Activated T-helper 9 cell treated with anti-CD3 and anti-CD28 coated beads, Interleukin-2, amount 50 U/mL, for 16 hours (primary cell): ENCODE results near the gene CRKL.
"Not testable (repeated sequence)": the region's sequence is repeated elsewhere in the genome, so short reads cannot be mapped to it uniquely, and the experiment has no call there.

Experiments used
- DNase-seq: peaks from one replicate; pipeline ENCODE4 v3.0.0-alpha.2; 2020; ENCODE audit warnings: low read depth

Gene CRKL

DNA sequence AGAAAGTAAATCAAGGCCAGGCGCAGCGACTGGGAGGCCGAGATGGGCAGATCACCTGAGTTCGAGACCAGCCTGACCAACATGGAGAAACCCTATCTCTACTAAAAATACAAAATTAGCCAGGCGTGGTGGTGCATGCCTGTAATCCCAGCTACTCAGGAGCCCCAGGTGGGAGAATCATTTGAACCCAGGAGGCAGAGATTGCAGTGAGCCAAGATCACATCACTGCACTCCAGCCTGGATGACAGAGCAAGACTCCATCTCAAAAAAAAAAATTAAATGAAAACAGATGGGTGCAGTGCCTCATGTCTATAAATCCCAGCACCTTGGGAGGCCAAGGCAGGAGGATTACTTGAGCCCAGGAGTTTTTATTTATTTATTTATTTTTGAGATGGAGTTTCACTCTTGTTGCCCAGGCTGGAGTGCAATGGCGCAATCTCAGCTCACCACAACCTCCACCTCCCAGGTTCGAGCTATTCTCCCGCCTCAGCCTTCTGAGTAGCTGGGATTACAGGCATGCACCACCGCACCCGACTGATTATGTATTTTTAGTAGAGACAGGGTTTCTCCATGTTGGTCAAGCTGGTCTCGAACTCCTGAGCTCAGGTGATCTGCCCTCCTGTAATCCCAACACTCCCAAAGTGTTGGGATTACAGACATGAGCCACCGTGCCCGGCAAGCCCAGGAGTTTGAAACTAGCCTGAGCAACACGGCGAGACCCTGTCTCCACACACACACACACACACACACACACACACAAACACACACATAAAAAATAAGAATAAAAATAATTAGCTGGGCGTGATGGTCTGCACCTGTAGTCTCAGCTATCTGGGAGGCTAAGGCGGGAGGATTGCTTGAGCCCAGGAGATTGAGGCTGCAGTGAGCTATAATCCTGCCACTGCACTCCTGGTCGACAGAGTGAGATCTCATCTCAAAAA is 15.8 kb upstream of the CRKL start:
- DNase-seq, result not testable (repeated sequence)

DNA sequence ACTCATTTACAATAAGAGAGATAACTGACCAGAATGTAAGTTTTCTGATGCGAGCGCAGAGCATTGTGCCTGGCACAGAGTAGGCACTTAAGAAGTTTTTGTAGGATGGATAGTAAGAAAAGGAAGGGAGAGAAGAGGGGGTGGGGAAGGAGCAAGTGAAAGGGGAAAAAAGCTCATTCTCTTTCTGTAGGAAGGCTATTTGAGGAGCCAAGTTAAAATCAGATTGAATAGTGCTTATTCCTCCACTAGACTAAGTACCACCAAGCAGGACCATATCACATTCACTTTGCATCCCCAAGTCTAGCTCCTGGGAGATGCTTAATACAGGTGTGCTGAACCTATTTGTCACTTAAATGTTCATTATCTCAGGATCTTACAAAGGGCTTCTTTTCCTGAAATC is 14.1 kb upstream of the CRKL start:
- no peak for DNase-seq

DNA sequence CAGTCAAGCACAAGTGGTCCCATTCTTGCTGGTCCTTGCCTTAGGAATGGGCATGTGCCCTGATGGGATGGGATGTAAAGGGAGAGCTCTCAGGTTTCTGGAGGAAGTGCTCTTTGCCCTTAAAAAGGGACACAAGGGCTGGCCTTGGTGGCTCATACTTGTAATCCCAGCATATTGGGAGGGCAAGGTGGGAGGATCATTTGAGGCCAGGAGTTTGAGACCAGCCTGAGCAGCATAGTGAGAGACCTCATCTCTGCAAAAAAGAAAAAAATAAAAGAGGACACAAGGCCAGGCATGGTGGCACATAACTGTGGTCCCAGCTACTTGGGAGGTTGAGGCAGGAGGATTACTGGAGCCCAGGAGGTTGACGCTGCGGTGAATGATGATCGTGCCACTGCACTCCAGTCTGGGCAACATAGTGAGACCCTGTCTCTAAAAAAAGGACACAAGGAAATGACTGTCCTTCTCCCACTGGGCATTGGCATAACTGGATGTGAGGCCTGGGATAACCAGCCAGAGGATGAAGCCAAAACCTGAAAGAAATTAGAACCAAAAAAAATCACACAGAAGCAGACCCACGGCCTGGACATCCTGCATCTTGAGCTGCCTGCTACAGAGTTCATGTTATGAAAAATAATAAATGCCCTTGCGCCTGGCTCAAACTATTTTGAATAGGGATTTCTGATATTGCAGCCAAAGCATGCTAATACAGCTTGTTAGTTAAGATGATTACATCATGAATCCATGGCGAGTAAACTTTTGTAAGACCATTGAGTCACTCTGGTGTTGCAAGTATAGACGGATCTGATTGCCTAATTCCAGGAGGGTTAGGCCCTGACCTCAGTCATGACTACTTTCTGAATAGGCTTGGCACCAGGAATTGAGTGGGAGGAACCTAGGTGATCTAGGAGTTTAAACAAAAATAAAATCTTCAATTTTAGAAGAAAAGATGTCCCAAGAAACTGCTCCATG is 12.9 kb upstream of the CRKL start:
- no peak for DNase-seq

DNA sequence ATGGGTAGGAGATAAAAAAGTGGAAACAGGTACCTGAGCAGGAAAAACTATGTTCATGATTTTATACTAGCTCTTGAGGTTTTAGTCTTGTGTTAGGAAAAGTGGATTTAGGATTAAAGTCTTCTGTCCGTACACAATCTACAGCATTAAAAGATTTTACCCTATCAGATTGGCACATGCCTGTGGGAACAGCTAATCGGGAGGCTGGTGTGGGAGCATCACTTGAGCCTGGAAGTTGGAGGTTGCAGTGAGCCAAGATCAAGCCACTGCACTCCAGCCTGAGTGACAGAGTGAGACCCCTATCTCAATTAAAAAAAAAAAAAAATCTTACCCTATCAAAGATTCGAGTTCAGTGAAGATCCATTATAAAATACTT is 12.2 kb upstream of the CRKL start:
- no peak for DNase-seq

DNA sequence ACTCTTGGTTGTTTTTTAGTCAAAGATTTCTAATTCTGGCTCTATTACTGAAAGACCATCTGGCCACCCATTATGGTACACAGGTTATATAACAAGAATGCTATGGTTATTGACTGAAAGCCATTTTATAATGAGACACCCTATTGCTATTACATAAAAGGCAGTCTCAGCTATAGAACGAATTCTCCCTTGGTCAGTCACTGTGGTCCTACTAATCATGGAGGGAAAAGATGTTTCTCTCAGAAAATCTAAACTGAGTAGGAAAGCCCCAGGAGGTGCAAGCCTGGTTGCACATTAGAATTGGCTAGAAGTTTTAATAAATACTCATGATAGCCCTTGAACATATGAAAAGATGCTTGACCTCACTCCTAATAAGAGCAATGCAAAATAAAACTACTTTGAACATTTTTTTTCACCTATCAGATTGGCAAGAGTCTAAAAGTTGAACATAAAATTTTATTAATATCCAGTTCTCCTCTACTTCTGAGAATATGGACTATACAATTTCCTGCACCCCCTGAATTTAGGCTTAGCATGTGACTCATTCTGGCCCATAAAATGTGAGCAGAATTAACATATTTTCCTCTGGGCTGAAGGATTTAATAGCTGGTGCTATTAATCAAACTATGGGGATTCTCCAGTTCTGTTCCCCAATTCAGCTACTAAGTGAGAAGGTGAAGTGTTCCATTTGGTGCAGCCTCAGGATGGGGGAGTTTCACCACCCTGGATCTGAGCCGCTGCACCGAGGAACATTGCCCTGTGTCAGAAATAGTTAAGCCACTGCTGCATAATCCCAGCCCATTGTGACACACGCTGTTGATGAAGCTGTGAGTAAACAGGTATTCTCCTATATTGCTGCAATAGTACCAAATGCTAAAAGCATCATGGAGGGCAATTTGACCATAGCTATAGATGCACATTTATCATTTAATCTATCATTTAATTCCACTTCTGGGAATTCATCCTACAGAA is 11.5 kb upstream of the CRKL start:
- DNase-seq, result no peak

DNA sequence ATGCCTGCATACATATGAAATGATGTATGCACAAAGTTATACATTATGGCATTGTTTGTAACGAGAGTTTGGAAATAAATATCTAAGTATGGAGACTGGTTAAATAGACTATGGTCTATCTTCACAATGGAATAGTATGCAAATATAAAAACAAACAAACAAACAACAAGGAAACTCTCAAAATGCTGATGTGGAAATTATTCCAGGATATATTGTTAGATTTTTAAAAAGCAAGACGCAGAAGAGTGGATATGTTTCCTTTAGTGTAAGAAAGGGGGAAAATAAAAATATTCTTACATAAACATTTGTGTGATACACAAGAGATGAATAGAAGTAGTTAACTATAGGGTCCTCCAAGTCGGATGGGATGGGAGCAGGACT is 10.8 kb upstream of the CRKL start:
- DNase-seq, result no peak

DNA sequence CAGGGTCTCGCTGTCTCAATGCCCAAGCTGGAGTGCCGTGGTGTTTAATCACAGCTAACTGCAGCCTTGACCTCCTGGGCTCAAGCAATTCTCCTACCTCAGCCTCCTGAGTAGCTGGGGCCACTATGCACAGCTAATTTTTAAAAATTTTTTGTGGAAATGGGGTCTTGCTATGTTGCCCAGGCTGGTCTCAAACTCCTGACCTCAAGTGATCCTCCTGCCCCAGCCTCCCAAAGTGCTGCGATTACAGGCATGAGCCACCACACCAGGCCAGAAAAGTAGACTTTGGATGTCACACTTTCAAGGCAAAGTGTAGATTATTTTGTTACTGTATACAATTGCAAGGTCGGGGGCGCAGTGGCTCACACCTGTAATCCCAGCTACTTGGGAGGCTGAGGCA is 8.5 kb upstream of the CRKL start:
- DNase-seq, result not testable (repeated sequence)

DNA sequence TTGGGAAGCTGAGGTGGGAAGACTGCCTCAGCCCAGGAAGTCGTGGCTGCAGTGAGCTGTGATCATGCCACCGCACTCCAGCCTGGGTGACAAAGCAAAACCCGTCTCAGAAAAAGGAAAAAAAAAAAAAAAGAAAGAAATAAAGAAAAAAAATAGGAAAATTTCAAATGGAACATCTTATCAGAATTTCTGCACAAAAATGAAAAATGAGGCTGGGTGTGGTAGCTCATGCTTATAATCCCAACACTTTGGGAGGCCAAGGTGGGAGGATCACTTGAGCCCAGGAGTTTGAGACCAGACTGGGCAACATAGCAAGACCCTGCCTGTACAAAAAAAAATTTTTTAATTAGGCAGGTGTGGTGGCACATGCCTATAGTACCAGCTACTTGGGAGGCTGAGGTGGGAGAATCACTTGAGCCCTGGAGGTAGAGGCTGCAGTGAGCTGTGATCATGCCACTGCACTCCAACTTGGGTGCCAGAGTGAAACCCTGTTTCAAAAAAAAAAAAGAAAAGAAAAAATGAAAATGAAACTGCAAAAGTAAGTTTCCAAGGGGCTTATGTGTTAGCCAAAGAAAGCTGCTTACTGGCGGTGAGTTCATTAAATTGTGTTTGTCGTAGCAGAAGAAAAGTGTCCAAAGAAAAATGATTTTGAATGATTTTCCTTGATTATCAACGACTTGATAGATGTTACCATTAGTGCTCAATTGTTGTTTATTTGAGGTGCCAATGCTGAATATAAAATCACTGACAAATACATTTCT is 7.5 kb upstream of the CRKL start:
- no peak for DNase-seq

DNA sequence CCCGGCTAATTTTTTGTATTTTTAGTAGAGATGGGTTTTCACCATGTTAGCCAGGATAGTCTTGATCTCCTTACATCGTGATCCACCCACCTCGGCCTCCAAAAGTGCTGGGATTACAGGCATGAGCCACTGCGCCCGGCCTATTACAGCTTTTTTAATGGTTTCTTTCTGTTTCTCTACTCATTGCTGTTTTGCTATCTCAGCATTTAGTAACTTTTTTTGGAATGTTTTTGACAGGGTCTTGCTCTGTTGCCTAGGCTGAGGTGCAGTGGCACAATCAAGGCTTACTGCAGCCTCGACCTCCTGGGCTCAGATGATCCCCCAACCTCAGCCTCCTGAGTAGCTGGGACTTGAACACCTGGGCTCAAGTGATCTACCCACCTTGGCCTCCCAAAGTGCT is 4.7 kb upstream of the CRKL start:
- DNase-seq, result no peak

DNA sequence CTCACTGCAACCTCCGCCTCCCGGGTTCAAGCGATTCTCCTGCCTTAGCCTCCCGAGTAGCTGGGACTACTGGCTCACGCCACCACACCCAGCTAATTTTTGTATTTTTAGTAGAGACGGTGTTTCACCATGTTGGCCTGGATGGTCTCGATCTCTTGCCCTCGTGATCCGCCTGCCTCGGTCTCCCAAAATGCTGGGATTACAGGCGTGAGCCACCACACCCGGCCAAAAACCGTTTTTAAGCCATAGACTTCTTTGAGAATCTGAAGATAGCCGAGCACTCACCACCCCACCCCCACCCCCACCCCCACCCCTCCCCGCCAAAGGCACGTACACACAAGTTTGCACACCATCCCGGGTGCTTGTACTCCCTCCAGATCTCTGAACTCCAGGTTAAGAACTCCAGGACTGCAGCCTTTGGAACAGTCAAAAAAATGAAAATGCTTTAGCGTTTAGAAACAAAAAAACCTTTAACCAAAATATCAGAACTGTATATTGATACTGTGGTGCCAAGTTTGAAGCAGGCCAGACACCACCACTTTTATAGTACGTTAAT is 1.5 kb downstream of the CRKL start:
- no peak for DNase-seq

DNA sequence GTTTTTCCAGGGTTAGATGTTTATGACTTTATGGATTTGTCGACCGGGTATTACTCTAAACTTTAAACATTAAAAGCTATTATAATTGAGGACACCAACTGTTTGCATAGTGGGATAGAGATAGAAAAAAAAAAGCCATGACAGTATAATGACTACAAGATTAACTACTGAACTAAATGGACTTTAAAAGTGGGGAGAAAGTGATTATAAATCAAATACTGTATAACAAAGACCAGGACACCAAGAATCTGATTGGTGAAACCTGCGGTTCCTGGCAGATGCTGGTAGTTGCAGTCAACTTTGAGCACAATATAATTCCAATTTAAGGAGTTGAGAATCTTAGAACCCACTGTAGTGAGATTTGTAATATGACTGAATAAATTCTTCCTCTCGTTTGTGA is 2.5 kb downstream of the CRKL start:
- DNase-seq, result no peak

DNA sequence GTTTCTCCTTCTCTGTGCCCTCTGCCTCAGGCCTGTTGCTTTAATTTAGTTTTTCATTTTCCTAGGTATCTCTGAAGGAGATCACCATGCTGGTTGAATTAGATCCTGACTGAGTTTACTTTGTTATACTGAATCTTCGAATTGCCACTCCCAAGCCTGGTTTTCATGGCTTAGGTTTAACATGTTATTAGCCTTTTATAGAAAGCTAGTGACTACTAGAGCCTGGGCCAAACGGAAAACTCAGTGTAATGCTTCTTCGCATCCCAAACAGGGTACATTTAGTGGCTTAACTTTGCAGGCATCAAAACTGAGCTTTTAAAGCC is 3.6 kb downstream of the CRKL start:
- no peak for DNase-seq

DNA sequence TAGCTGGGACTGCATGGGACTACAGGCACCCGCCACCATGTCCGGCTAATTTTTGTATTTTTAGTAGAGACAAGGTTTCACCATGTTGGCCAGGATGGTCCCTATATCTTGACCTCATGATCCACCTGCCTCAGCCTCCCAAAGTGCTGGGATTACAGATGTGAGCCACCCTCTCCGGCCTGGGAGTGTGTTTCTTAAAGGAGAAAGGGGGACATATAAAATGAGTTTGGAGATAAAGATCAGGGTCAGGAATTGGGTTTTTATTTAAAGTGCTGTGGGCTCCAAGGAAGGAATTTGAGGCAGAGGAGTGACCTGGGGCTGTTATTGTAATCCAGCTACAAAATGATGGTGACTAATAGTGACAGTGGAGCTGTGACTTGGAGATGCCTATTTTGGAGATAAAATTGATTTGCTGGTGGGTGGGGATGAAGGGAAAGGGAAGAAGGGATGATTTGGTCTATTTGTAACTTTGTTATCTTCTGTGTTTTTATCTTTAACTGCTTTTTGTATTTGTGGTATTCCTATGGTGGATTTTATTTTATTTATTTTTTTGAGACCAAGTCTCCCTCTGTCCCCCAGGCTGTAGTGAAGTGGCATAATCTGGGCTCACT is 5.0 kb downstream of the CRKL start:
- DNase-seq, result no peak

DNA sequence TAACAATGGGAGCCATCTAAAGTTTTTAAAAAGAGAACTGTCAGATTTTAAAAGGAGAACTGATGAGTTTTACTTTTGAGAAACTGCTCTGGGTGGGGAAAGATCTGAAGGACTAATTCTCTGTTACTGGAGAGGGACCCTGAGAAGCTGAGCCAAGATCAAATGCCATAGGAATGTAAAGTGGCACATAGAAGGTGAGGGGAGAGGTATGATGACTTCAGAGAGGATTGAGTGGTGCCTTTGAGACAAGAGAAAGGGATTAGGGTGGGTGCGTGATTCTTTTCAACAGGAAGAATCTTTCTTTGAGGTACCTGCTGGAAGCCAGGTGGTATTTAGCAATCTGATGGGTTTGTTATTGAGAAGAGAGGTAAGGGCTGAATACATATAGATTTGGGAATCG is 9.0 kb downstream of the CRKL start:
- no peak for DNase-seq

DNA sequence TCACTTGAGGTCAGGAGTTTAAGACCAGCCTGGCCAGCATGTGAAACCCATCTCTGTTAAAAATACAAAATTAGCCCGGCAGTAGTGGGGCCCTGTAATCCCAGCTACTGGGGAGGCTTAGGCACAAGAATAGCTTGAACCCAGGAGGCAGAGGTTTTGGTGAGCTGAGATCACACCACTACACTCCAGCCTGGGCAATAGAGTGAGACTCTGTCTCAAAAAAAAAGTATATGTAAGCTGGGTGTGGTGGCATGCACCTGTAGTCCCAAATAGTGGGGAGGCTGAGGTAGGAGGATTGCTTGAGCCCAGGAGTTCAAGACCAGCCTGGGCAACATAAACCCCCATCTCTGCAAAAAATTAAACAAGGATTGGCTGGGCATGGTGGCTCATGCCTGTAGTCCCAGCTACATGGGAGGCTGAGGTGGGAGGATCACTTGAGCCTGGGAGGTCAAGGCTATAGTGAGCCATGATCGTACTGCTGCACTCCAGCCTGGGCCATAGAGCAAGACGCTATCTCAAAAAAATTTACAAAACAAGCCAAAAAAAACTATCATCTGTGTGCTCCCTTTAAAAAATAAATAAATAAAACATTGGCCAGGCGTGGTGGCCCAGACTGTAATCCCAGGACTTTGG is 10.8 kb downstream of the CRKL start:
- DNase-seq, result no peak

DNA sequence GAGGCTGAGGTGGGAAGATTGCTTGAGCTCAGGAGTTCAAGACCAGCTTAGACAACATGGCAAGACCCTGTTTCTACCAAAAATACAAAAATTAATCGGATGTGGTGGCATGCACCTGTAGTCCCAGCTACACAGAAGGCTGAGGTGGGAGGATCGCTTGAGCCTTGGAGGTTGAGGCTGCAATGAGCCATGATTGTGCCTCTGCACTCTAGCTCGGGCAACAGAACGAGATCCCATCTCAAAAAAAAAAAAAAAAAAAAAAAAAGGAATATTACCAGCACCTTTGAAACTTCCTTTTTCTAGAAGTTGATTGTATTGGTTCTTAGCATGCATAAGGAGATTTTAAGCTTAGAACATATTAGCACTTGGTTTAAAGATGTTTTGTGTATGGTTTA is 11.4 kb downstream of the CRKL start:
- no peak for DNase-seq

DNA sequence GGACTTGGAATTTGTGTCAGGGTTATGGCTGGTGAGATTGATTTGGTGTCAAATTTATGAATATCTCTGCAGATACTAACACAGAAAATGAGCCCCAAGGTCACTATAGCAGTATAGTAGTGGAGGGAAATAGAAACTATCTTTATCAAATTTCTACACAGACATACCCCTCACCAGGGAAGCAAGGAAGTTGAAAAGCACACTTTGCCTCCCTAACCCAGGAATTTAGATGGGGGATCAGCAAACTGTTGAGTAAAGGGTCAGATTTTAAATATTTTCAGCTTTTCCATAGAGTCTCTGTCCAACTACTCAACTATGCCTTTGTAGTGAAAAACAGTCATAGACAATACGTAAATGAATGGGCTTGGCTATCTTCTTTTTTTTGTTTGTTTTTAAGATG is 12.8 kb downstream of the CRKL start:
- no peak for DNase-seq

DNA sequence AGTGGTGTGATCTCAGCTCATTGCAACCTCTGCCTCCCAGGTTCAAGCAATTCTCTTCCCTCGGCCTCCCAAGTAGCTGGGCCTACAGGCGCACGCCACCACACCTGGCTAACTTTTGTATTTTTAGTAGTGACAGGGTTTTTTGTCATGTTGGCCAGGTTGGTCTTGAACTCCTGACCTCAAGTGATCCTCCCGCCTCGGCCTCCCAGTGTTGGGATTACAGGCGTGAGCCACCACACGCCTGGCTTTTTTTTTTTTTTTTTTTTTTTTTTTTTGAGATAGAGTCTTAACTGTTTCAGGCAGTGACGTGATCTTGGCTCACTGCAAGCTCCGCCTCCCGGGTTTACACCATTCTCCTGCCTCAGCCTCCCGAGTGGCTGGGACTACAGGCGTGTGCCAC is 13.2 kb downstream of the CRKL start:
- not testable (repeated sequence) for DNase-seq

DNA sequence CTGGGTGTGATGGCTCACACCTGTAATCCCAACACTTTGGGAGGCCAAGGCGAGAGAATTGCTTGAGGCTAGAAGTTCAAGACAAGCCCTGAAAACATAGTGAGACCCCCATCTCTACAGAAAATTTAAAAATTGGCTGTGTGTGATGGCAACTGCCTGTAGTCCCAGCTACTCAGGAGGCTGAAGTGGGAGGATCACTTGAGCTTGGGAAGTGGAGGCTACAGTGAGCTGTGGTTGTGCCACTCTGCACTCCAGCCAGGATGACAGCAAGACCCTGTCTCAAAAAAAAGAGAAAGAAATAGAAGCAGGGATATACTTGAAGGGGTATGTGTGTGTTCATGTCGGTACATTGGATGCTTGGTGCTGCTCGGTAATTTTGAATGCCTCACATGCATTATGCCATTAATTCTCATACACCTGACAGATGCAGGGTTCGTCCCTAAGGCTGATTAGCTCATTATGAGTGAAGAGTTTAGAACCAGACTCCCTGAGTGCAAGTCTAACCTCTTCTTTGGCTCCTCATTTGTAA is 14.0 kb downstream of the CRKL start:
- DNase-seq, result no peak

DNA sequence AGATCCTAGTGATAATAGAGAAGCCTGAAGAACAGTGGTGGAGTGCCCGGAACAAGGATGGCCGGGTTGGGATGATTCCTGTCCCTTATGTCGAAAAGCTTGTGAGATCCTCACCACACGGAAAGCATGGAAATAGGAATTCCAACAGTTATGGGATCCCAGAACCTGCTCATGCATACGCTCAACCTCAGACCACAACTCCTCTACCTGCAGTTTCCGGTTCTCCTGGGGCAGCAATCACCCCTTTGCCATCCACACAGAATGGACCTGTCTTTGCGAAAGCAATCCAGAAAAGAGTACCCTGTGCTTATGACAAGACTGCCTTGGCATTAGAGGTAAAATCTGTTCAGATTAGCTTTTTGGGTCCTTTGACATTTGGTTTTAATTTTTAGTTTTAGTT is 16.7 kb downstream of the CRKL start:
- DNase-seq, result no peak
